HepG2 (cell line): Measurements from ENCODE around the gene TGM2. TPM values are rescaled to one million over a fixed set of nuclear protein-coding genes. Genes with fewer than 3 reads are reported as not detected.

Experiments used
- CENPBD1 ChIP-seq: sonication (generic); formaldehyde crosslinking; IDR thresholded peaks from 2 replicates; pipeline ENCODE4 v1.8.0; 2022; ENCODE audit warnings: missing genetic modification reagents, low read depth, mild to moderate bottlenecking, borderline replicate concordance
- DRAP1 ChIP-seq: IDR thresholded peaks from 2 replicates; pipeline ENCODE4 v1.6.1; 2016; ENCODE audit warnings: missing genetic modification reagents, missing compliant biosample characterization
- KAT7 ChIP-seq: IDR thresholded peaks from 2 replicates; pipeline ENCODE4 v1.6.1; 2018; ENCODE audit warnings: borderline replicate concordance, missing compliant biosample characterization
- MTA1 ChIP-seq: sonication (generic); formaldehyde crosslinking; IDR thresholded peaks from 2 replicates; pipeline ENCODE4 v1.4.0; 2020; ENCODE audit warnings: missing genetic modification reagents, mild to moderate bottlenecking, borderline replicate concordance
- NFAT5 ChIP-seq: sonication (generic); formaldehyde crosslinking; IDR thresholded peaks from 2 replicates; pipeline ENCODE4 v1.4.0; 2020; ENCODE audit warnings: missing genetic modification reagents
- ZBTB20 ChIP-seq: sonication (generic); formaldehyde crosslinking; IDR thresholded peaks from 2 replicates; pipeline ENCODE4 v1.8.1; 2023; ENCODE audit warnings: missing genetic modification reagents, low read depth, mild to moderate bottlenecking, borderline replicate concordance
- ZC3H13 ChIP-seq: sonication (generic); formaldehyde crosslinking; IDR thresholded peaks from 2 replicates; pipeline ENCODE4 v1.8.1; 2023; ENCODE audit warnings: mild to moderate bottlenecking, missing genetic modification reagents, moderate library complexity
- ZMYM2 ChIP-seq: sonication (generic); formaldehyde crosslinking; IDR thresholded peaks from 2 replicates; pipeline ENCODE4 v1.8.0; 2022; ENCODE audit warnings: mild to moderate bottlenecking, missing genetic modification reagents
- ZNF646 ChIP-seq: sonication (generic); formaldehyde crosslinking; IDR thresholded peaks from 2 replicates; pipeline ENCODE4 v1.9.0; 2021; ENCODE audit warnings: mild to moderate bottlenecking, missing genetic modification reagents
- ZNF672 ChIP-seq: sonication (generic); formaldehyde crosslinking; IDR thresholded peaks from 2 replicates; pipeline ENCODE4 v1.8.1; 2022; ENCODE audit warnings: missing genetic modification reagents
- ZNF674 ChIP-seq: sonication (generic); formaldehyde crosslinking; IDR thresholded peaks from 2 replicates; pipeline ENCODE4 v1.5.0; 2020; ENCODE audit warnings: low read depth, mild to moderate bottlenecking, missing genetic modification reagents
- ZNF770 ChIP-seq: sonication (generic); formaldehyde crosslinking; IDR thresholded peaks from 2 replicates; pipeline ENCODE4 v1.5.0; 2020; ENCODE audit warnings: mild to moderate bottlenecking, missing genetic modification reagents
- ZSCAN21 ChIP-seq: sonication (generic); formaldehyde crosslinking; IDR thresholded peaks from 2 replicates; pipeline ENCODE4 v1.8.0; 2022; ENCODE audit warnings: mild to moderate bottlenecking, missing genetic modification reagents, moderate library complexity, borderline replicate concordance
- polyA plus RNA-seq, 8 experiments: library from polyadenylated mRNA; depleted of rRNA in 3 of 8; stranded (reverse) in 7 of 8; unstranded in 1 of 8; fragments of >200 nt; fragmentation: Illumina TruSeq in 4 of 8; extraction: Trizol in 4 of 8; gene quantifications; 2 replicates each; pipeline versions ENCODE4 v1.2.1 to v1.2.3, GENCODE V29; 2011 to 2016; ENCODE audit warnings: low read depth in 4 of 8, missing spikeins in 1 of 8, mixed read lengths in 1 of 8; ENCODE audit not compliant: insufficient read depth in 1 of 8
- total RNA-seq, 5 experiments: library from RNA; depleted of rRNA; stranded (reverse); fragments of >200 nt; fragmentation: Illumina TruSeq; extraction: Trizol; gene quantifications; 2 replicates each; pipeline ENCODE4 v1.2.3, GENCODE V29; 2016; ENCODE audit warnings: low read depth in 1 of 5

Gene TGM2
- total and polyA plus RNA-seq, 2 of the 13 experiments (the other 11 are each of a cell fraction or from before 2014, with no cell fraction given), result 4.2 to 46.4 TPM

- TF ChIP-seq NFAT5 (CRISPR knock-in tag) (no peak), CENPBD1 (CRISPR knock-in tag) (no peak), DRAP1 (CRISPR knock-in tag) (no peak), ZC3H13 (CRISPR knock-in tag) (no peak), ZMYM2 (CRISPR knock-in tag) (no peak), MTA1 (no peak), KAT7 (CRISPR knock-in tag) (no peak), ZSCAN21 (CRISPR knock-in tag) (no peak), ZBTB20 (no peak), ZNF770 (CRISPR knock-in tag) (no peak), ZNF646 (no peak), ZNF674 (no peak), ZNF672 (CRISPR knock-in tag) (no peak)
Measured at GRCh38 chr20:38173237-38174156, 8.4 kb upstream of the TGM2 start (continued).
